ENCODE data around the gene MDFI.

MDFI gene

GRCh38 chr6:41651246-41651961, 13.1 kb downstream of the MDFI start:
- DNase-seq (ENCODE audit: low read depth) = no peak

- DNase-seq (ENCODE audit: low read depth) = no peak
Measured at GRCh38 chr6:41651962-41652657, 13.8 kb downstream of the MDFI start.

DNA sequence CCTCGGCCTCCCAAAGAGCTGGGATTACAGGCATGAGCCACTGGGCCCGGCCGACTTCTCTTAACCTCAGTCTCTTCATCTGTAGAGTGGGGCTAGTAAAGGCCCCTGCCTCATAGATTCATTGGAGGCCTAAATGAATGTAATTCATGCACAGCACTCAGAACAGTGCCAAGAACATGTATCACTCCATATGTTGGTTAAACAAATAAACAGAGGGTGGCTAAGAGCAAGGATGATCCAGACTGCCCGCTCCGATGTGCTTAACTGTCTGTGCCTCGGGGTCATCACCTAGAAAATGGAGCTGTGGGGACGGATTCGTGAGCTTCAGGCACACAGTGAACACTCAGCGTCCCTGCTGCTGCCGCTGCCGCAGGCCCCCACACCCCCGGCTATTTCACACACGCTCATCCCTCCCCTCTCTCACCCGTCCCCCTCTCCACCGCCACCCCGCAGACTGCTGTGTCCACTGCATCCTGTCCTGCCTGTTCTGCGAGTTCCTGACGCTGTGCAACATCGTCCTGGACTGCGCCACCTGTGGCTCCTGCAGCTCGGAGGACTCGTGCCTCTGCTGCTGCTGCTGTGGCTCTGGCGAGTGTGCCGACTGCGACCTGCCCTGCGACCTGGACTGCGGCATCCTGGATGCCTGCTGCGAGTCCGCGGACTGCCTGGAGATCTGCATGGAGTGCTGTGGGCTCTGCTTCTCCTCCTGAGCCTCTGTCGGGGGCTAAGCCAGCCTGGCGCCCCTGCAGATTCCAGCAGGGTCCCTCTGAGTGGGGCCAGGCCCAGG, 14.8 kb downstream of the MDFI start:
- no peak for DNase-seq (ENCODE audit: low read depth)

- no peak for DNase-seq (ENCODE audit: low read depth)
Measured at GRCh38 chr6:41653691-41654090, 15.4 kb downstream of the MDFI start.

DNA sequence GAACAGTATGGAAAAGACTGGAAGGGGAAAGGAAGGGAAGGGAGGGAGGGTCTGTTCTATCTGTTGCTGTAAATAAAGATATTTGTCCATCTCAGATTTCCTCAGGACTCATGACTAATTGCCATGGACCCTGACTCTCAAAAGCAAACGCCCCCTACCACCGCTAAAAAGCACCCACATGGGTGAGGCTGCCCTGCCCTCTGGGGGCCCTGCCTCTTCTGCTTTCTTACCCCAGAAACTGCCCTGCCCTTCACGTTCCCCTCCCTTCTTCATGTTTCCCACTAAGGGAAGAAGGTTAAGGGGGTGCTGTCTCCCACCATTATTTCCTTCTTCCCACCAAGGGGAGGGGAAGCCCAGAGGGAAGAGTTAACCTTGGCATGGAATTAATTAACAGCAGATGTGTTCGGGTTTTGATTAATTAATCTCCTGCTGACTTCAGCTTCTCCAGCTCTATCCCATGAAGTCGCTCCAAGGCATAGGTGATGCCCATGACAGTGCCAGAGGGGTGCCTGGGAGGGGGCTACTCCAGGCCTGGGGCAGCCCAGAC, 16.0 kb downstream of the MDFI start:
- no peak for DNase-seq (ENCODE audit: low read depth)

- no peak for DNase-seq (ENCODE audit: low read depth)
Measured at GRCh38 chr6:41654698-41655151, 16.5 kb downstream of the MDFI start.

- DNase-seq (ENCODE audit: low read depth) = no peak
Measured at GRCh38 chr6:41655176-41655575, 16.9 kb downstream of the MDFI start.

DNA sequence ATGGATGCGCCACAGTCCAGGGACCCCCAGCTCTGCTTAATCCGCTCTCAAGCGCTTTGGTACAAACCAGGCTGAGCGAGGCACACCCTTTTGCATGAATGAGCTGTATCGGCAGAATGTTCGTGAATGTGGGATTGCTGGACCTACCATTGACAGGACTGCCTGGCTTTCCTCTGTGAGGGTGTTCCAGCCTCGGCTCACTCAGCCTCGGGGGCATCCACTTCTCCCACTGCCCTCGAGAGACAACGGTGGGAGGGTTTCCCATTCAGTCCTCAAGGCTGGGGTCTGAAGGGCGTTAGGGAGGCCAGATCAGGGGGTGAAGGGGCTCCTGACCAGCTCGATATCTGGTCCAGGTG, 17.4 kb downstream of the MDFI start:
- no peak for DNase-seq (ENCODE audit: low read depth)

DNA sequence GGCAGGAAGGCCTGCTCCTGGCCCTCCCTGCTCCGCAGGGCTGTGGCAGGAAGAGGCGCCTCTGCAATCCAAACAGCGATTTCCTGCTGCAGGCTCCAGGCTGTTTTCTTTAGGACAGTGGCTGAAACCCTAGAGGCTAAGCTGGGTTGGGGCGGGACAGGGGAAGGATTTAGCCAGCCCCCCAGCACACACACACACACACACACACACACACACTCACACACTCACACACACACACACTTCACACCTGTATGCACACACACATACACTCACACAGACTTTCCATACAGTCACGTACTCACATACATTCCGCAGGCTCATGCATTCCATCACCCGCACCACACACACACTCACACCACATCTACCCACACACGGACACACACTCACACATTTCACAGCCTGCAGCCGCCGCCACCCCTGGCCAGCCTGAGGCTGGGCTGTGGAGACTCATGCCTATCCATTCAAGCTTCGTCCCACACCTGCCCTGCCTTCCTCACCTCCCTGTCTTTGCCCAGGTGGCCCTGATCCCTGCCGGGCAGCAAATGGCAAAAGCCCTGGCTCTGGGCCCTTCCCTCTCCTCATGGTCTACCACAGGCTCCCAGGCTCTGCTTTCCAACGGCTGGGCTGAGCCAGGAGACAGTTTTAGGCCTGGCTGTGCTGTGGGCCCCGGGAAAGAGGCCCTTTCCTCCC, 17.9 kb downstream of the MDFI start:
- no peak for DNase-seq (ENCODE audit: low read depth)

- no peak for DNase-seq (ENCODE audit: low read depth)
Measured at GRCh38 chr6:41657131-41658094, 19.1 kb downstream of the MDFI start.

DNA sequence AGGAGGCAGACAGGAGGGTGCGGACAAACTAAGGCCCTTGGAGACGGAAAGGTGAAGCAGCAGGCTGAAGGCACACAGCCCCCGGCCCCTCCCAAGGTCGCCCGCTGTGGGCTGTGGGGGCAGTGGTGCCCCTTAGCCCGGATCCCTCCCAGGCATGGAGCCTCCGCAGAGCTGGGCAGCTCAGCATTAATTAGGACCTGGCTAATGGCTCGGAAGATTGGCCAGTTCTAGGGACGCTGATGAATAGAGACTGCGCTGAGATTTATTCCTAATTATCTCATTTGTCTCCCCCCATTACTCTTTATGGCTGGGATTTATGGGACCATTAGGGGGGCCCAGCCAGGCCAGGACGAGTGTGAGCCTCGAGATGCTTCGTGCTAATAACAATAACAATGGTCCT, 20.4 kb downstream of the MDFI start:
- no peak for DNase-seq (ENCODE audit: low read depth)

DNA sequence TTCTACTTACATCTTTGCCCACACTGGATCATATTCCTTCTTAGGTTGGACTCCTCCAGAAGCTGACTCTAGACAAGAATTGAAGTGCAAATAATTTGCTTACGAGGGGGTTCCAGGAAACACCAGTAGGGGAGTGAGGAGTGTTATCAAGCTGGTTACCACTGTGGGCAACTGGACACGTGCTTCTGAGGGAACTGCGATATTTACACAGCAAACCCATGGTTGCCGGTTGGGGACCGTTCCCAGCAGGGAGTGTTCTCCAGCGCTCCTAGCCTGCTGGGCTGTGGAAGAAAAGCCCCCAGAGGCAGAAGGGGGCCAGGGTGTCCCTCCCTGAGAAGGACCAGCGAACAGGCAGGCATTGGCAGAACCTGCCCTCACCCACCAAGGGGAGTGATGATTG, 21.7 kb downstream of the MDFI start:
- DNase-seq (ENCODE audit: low read depth) = no peak

- DNase-seq (ENCODE audit: low read depth) = no peak
Measured at GRCh38 chr6:41663568-41663967, 25.3 kb downstream of the MDFI start.

DNA sequence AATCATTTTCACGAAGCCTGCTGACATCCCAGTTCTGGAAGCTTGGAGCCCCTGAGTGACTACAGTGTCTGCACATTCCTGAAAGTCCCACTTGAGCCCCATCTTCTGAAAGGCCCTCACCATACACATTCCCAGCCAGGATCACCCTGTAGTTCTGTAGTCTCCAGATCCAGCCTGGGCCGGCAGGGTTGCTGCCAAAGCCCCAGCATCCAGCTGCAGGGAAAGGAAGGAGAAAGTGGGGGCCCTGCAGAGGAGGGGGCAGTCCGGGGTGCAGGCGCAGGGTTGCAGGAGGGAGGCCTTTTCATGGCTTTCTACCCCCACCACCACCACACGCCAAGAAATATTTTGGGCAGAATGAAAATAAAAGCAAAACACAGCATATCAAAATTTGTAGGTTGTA, 26.0 kb downstream of the MDFI start:
- DNase-seq (ENCODE audit: low read depth) = no peak

- DNase-seq (ENCODE audit: low read depth) = no peak
Measured at GRCh38 chr6:41667195-41667594, 28.9 kb downstream of the MDFI start.

- DNase-seq (ENCODE audit: low read depth) = no peak
Measured at GRCh38 chr6:41668968-41669367, 30.7 kb downstream of the MDFI start.

GRCh38 chr6:41670703-41671360, 32.6 kb downstream of the MDFI start:
- no peak for DNase-seq (ENCODE audit: low read depth)

DNA sequence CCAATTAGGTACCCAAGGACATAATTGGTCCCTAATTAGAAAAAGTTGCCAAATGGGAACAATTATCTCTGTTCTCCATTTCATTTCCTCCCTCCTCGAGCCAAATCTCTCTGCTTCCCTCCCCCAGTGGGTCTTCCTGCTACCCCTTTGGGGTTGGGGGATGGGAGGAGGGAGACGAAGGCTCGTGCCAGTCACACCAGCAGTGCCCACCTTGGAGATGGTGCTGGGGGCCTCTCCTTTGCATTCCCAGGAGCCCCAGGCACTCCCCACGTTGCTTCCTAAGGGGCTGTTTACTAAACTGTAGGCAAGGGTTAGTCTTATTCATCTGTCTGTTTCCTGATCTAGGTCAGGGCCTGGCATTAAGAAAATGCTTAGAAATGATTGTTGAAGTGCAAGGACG, 33.1 kb downstream of the MDFI start:
- DNase-seq (ENCODE audit: low read depth) = no peak

DNA sequence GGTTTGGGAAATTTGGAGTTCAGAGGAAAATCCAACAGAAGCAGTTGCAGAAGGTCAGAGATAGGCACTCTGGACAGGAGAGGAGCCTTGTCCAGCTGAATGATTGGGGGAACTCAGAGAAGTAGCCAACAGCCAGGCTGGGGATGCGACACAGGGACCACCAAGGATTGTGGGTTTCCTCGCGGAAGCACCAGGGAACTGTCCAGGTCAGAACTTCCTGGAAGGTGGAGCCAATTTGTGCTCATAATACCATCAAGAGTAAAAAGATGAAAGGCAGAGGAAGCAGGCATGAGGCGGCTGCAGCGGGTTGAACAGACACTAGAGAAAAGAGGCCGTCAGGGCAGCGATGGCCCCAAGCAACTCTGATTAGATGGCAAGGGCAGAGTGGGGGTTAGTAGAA, 33.7 kb downstream of the MDFI start:
- DNase-seq (ENCODE audit: low read depth) = no peak
